ENCODE data around the gene S100A13. TPM values are rescaled to one million over a fixed set of nuclear protein-coding genes. Genes with fewer than 3 reads are reported as not detected.
"Not testable (repeated sequence)": the region's sequence is repeated elsewhere in the genome, so short reads cannot be mapped to it uniquely, and the experiment has no call there.

S100A13 gene
- total RNA-seq, 1 experiment from 2014 or later = 111 TPM

GRCh38 chr1:153583976-153584375 is 43.3 kb downstream of the S100A13 start:
- in situ Hi-C loops (cut with HindIII; ENCODE audit: low pct_unique_long_range_greater_than_20kb, low sequenced_read_pairs) = no loop called here
- intact Hi-C loops (cut with micrococcal nuclease; ENCODE audit: unreplicated experiment) = no loop called here
- Histone ChIP-seq H3K36me3 (ENCODE audit: control insufficient read depth, insufficient read depth, low read length) (no peaks in the 10 kb centered on the region), H3K4me1 (ENCODE audit: control insufficient read depth, insufficient read depth, low read length) (no peaks in the 10 kb centered on the region), H3K9me3 (ENCODE audit: control insufficient read depth, insufficient read depth, low read depth, low read length) (no peaks in the 10 kb centered on the region), H3K27me3 (ENCODE audit: control insufficient read depth, insufficient read depth, low read length) (no peaks in the 10 kb centered on the region), H3K4me3 (ENCODE audit: low read depth in 2 of 2, low read length in 2 of 2) (no peak overlapping the region), H3K27ac (ENCODE audit: low read length) (no peak overlapping the region)
- ChIA-PET POLR2A (interaction anchor here (0.7 kb wide), 1 partner anchor 50 kb away, joined by 6 read pairs; no protein-coding TSS in a partner anchor), CTCF (no interaction called here)
- DNase-seq (ENCODE audit: low read depth, low spot score) = no peak
- no TSS peak for BruUV-seq (replicated peaks)
- no peak for ATAC-seq
- TF ChIP-seq SIN3A (IDR thresholded peaks at IDR 0.05; ENCODE audit: borderline replicate concordance, insufficient read depth, low read depth, low read length) (no peak), POLR2AphosphoS5 (IDR thresholded peaks at IDR 0.05; ENCODE audit: low read depth, low read length) (no peak), TCF7L2 (IDR thresholded peaks at IDR 0.05; ENCODE audit: low read depth, low read length) (no peak), REST (IDR thresholded peaks at IDR 0.05; ENCODE audit: insufficient read depth in 1 of 2, low read depth in 2 of 2, low read length in 1 of 2) (no peak)
- TF ChIP-seq, protein P1, sequence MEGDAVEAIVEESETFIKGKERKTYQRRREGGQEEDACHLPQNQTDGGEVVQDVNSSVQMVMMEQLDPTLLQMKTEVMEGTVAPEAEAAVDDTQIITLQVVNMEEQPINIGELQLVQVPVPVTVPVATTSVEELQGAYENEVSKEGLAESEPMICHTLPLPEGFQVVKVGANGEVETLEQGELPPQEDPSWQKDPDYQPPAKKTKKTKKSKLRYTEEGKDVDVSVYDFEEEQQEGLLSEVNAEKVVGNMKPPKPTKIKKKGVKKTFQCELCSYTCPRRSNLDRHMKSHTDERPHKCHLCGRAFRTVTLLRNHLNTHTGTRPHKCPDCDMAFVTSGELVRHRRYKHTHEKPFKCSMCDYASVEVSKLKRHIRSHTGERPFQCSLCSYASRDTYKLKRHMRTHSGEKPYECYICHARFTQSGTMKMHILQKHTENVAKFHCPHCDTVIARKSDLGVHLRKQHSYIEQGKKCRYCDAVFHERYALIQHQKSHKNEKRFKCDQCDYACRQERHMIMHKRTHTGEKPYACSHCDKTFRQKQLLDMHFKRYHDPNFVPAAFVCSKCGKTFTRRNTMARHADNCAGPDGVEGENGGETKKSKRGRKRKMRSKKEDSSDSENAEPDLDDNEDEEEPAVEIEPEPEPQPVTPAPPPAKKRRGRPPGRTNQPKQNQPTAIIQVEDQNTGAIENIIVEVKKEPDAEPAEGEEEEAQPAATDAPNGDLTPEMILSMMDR (IDR thresholded peaks at IDR 0.05) = no peak

DNA sequence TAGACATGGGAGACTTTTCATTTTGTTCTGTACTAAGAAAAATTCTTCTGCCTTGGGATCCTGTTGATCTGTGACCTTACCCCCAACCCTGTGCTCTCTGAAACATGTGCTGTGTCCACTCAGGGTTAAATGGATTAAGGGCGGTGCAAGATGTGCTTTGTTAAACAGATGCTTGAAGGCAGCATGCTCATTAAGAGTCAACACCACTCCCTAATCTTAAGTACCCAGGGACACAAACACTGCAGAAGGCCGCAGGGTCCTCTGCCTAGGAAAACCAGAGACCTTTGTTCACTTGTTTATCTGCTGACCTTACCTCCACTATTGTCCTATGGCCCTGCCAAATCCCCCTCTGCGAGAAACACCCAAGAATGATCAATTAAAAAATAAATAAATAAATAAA is 43.8 kb downstream of the S100A13 start:
- ATAC-seq; H3K36me3 ChIP-seq (ENCODE audit: control insufficient read depth, insufficient read depth, low read length); H3K4me1 ChIP-seq (ENCODE audit: control insufficient read depth, insufficient read depth, low read length); DNase-seq (ENCODE audit: low read depth, low spot score); CTCF ChIA-PET; H3K27me3 ChIP-seq (ENCODE audit: control insufficient read depth, insufficient read depth, low read length); intact Hi-C loops (cut with micrococcal nuclease; ENCODE audit: unreplicated experiment); H3K9me3 ChIP-seq (ENCODE audit: control insufficient read depth, insufficient read depth, low read depth, low read length); H3K4me3 ChIP-seq (ENCODE audit: low read depth in 2 of 2, low read length in 2 of 2); BruUV-seq (replicated peaks); H3K27ac ChIP-seq (ENCODE audit: low read length); in situ Hi-C loops (cut with HindIII; ENCODE audit: low pct_unique_long_range_greater_than_20kb, low sequenced_read_pairs): not testable (repeated sequence)
- POLR2A ChIA-PET = interaction anchor here (0.7 kb wide), 1 partner anchor 51 kb away, joined by 6 read pairs; no protein-coding TSS in a partner anchor

DNA sequence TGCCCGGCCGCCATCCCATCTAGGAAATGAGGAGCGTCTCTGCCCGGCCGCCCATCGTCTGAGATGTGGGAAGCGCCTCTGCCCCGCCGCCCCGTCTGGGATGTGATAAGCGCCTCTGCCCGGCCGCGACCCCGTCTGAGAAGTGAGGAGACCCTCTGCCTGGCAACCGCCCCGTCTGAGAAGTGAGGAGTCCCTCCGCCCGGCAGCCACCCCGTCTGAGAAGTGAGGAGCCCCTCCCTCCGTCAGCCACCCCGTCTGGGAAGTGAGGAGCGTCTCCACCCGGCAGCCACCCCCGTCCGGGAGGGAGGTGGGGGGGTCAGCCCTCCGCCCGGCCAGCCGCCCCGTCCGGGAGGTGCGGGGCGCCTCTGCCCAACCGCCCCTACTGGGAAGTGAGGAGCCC is 44.5 kb downstream of the S100A13 start:
- POLR2A ChIA-PET; BruUV-seq (replicated peaks); H3K4me3 ChIP-seq (ENCODE audit: low read depth in 2 of 2, low read length in 2 of 2); intact Hi-C loops (cut with micrococcal nuclease; ENCODE audit: unreplicated experiment); DNase-seq (ENCODE audit: low read depth, low spot score); in situ Hi-C loops (cut with HindIII; ENCODE audit: low pct_unique_long_range_greater_than_20kb, low sequenced_read_pairs); H3K9me3 ChIP-seq (ENCODE audit: control insufficient read depth, insufficient read depth, low read depth, low read length); ATAC-seq; H3K36me3 ChIP-seq (ENCODE audit: control insufficient read depth, insufficient read depth, low read length); H3K27ac ChIP-seq (ENCODE audit: low read length); H3K27me3 ChIP-seq (ENCODE audit: control insufficient read depth, insufficient read depth, low read length); H3K4me1 ChIP-seq (ENCODE audit: control insufficient read depth, insufficient read depth, low read length); CTCF ChIA-PET: not testable (repeated sequence)

All from Panc1 (cell line).